Smooth muscle cell (in vitro differentiated cells): ENCODE measurements around the gene TIGD7. TPM values are rescaled to one million over a fixed set of nuclear protein-coding genes. Genes with fewer than 3 reads are reported as not detected.
A peak's percentile ranks its signal among the peaks of the same experiment; 100 is the strongest.

Experiments used
- DNase-seq: peaks from one replicate; lab custom pipeline; 2025; ENCODE audit not compliant: unreplicated experiment; lab: John Stamatoyannopoulos, UW
- H2AFZ ChIP-seq: fragments of 200-600 bp; sonication (generic); 2 replicates; pipeline ENCODE4 v1.6.0; 2016; ENCODE audit warnings: antibody characterized with exemption, low read depth, mild to moderate bottlenecking
- H3F3A ChIP-seq: fragments of 200-600 bp; sonication (generic); 2 replicates; pipeline ENCODE4 v1.6.0; 2017; ENCODE audit warnings: antibody characterized with exemption, low read depth
- H3K27ac ChIP-seq: fragments of 200-600 bp; sonication (generic); 2 replicates; pipeline ENCODE4 v1.5.1; 2016; ENCODE audit warnings: low read depth, mild to moderate bottlenecking
- H3K27me3 ChIP-seq: fragments of 200-600 bp; sonication (generic); 2 replicates; pipeline ENCODE4 v1.6.1; 2016; ENCODE audit warnings: low read depth, mild to moderate bottlenecking
- H3K36me3 ChIP-seq: fragments of 200-600 bp; sonication (generic); 2 replicates; pipeline ENCODE4 v1.5.1; 2016; ENCODE audit warnings: low read depth
- H3K4me1 ChIP-seq: fragments of 200-600 bp; sonication (generic); 2 replicates; pipeline ENCODE4 v1.5.1; 2016; ENCODE audit warnings: low read depth
- H3K4me2 ChIP-seq: fragments of 200-600 bp; sonication (generic); 2 replicates; pipeline ENCODE4 v1.6.0; 2016; ENCODE audit warnings: mild to moderate bottlenecking
- H3K4me3 ChIP-seq: fragments of 200-600 bp; sonication (generic); 2 replicates; pipeline ENCODE4 v1.5.1; 2016; ENCODE audit warnings: mild to moderate bottlenecking
- H3K79me2 ChIP-seq: fragments of 200-600 bp; sonication (generic); 2 replicates; pipeline ENCODE4 v1.6.0; 2016; ENCODE audit warnings: low read depth, mild to moderate bottlenecking
- H3K9ac ChIP-seq: fragments of 200-600 bp; sonication (generic); 2 replicates; pipeline ENCODE4 v1.6.0; 2016; ENCODE audit warnings: low read depth
- H3K9me3 ChIP-seq: fragments of 200-600 bp; sonication (generic); replicated peaks from 2 replicates; pipeline ENCODE4 v1.5.1; 2016; ENCODE audit warnings: low read depth
- H4K20me1 ChIP-seq: fragments of 200-600 bp; sonication (generic); 2 replicates; pipeline ENCODE4 v1.6.0; 2016; ENCODE audit warnings: low read depth
- CTCF ChIP-seq: fragments of 200-600 bp; sonication (generic); IDR thresholded peaks from 2 replicates; pipeline ENCODE4 v1.5.1; 2017; ENCODE audit warnings: borderline replicate concordance, mild to moderate bottlenecking, antibody characterized with exemption; ENCODE audit not compliant: insufficient read depth, poor library complexity, severe bottlenecking
- WGBS: methylation state at CpG from one replicate; pipeline ENCODE4 v1.1.7; 2016; ENCODE audit warnings: low lambda C conversion rate; 5-methylcytosine and 5-hydroxymethylcytosine counted together
- polyA plus RNA-seq: library from polyadenylated mRNA; unstranded; fragments of >200 nt; fragmentation: Nextera tagmentation; extraction: Ambion mirVana; gene quantifications from 2 replicates; pipeline ENCODE4 v1.2.1, GENCODE V29; 2016
- total RNA-seq: library from RNA; depleted of rRNA; stranded (reverse); fragments of >200 nt; gene quantifications from 2 replicates; pipeline ENCODE4 v1.2.3, GENCODE V29; 2014

The TIGD7 gene
- total and polyA plus RNA-seq, 2 experiments from 2014 or later = 3.6 to 5.0 TPM

GRCh38 chr16:3283543-3284447, 21.4 kb downstream of the TIGD7 start:
- Histone ChIP-seq H3K9me3 (peaks cover 7% of the 10 kb centered on the region), H3K4me3 (peak overlapping the region; percentile 85), H3K4me1 (peaks cover 14% of the 10 kb centered on the region), H3F3A (no peaks in the 10 kb centered on the region), H2AFZ (peak overlapping the region; percentile 85), H3K4me2 (peak overlapping the region; percentile 99), H3K79me2 (peaks cover 52% of the 10 kb centered on the region), H4K20me1 (peaks cover 11% of the 10 kb centered on the region), H3K27me3 (no peaks in the 10 kb centered on the region), H3K27ac (peak overlapping the region; percentile 98), H3K36me3 (peaks cover 22% of the 10 kb centered on the region), H3K9ac (peak overlapping the region; percentile 93)
- no peak for TF ChIP-seq CTCF
- no peak for DNase-seq
- WGBS = 4% methylated on average over 56 of the region's 56 CpGs

- Histone ChIP-seq H3K9ac (peak within 1 kb of the TSS; percentile 93), H2AFZ (peak within 1 kb of the TSS; percentile 85), H3K27me3 (peaks cover under 1% of the 10 kb centered on the region), H3K36me3 (peaks cover 15% of the 10 kb centered on the region), H3K27ac (peak within 1 kb of the TSS; percentile 98), H4K20me1 (peaks cover 11% of the 10 kb centered on the region), H3K4me1 (peaks cover 14% of the 10 kb centered on the region), H3K79me2 (peaks cover 44% of the 10 kb centered on the region), H3K4me3 (peak within 1 kb of the TSS; percentile 85), H3F3A (no peaks in the 10 kb centered on the region), H3K9me3 (no peaks in the 10 kb centered on the region), H3K4me2 (peak within 1 kb of the TSS; percentile 99)
- TF ChIP-seq CTCF = no peak
- WGBS = under 1% methylated on average over 72 of the region's 72 CpGs
- DNase-seq = peak; percentile 90
Measured at GRCh38 chr16:3282730-3283542, 22.3 kb downstream of the TIGD7 start, which contains the start of gene ZNF263. TSS of gene ZNF263 (plus strand) at chr16:3283491. CDS start at chr16:3283819, 328 bp downstream.

- no peak for DNase-seq
- Histone ChIP-seq H3K4me1 (peaks cover 14% of the 10 kb centered on the region), H3K27me3 (peaks cover 6% of the 10 kb centered on the region), H3F3A (no peaks in the 10 kb centered on the region), H3K9me3 (no peaks in the 10 kb centered on the region), H3K79me2 (peaks cover 36% of the 10 kb centered on the region), H4K20me1 (peaks cover 11% of the 10 kb centered on the region), H3K9ac (peak overlapping the region; percentile 93), H2AFZ (peak overlapping the region; percentile 83), H3K4me2 (peak overlapping the region; percentile 99), H3K27ac (peak overlapping the region; percentile 98), H3K36me3 (peaks cover 12% of the 10 kb centered on the region), H3K4me3 (peak overlapping the region; percentile 85)
- 22% methylated on average over 29 of the region's 29 CpGs for WGBS
- no peak for TF ChIP-seq CTCF
Measured at GRCh38 chr16:3282103-3282729, 23.0 kb downstream of the TIGD7 start.
